Smooth muscle cell (in vitro differentiated cells): ENCODE measurements around the gene MISP. TPM values are rescaled to one million over a fixed set of nuclear protein-coding genes. Genes with fewer than 3 reads are reported as not detected.

Source experiments
- DNase-seq: peaks from one replicate; lab custom pipeline; 2025; ENCODE audit not compliant: unreplicated experiment; lab: John Stamatoyannopoulos, UW
- H2AFZ ChIP-seq: fragments of 200-600 bp; sonication (generic); 2 replicates; pipeline ENCODE4 v1.6.0; 2016; ENCODE audit warnings: antibody characterized with exemption, low read depth, mild to moderate bottlenecking
- H3F3A ChIP-seq: fragments of 200-600 bp; sonication (generic); 2 replicates; pipeline ENCODE4 v1.6.0; 2017; ENCODE audit warnings: antibody characterized with exemption, low read depth
- H3K27ac ChIP-seq: fragments of 200-600 bp; sonication (generic); 2 replicates; pipeline ENCODE4 v1.5.1; 2016; ENCODE audit warnings: low read depth, mild to moderate bottlenecking
- H3K27me3 ChIP-seq: fragments of 200-600 bp; sonication (generic); 2 replicates; pipeline ENCODE4 v1.6.1; 2016; ENCODE audit warnings: low read depth, mild to moderate bottlenecking
- H3K36me3 ChIP-seq: fragments of 200-600 bp; sonication (generic); 2 replicates; pipeline ENCODE4 v1.5.1; 2016; ENCODE audit warnings: low read depth
- H3K4me1 ChIP-seq: fragments of 200-600 bp; sonication (generic); 2 replicates; pipeline ENCODE4 v1.5.1; 2016; ENCODE audit warnings: low read depth
- H3K4me2 ChIP-seq: fragments of 200-600 bp; sonication (generic); 2 replicates; pipeline ENCODE4 v1.6.0; 2016; ENCODE audit warnings: mild to moderate bottlenecking
- H3K4me3 ChIP-seq: fragments of 200-600 bp; sonication (generic); 2 replicates; pipeline ENCODE4 v1.5.1; 2016; ENCODE audit warnings: mild to moderate bottlenecking
- H3K79me2 ChIP-seq: fragments of 200-600 bp; sonication (generic); 2 replicates; pipeline ENCODE4 v1.6.0; 2016; ENCODE audit warnings: low read depth, mild to moderate bottlenecking
- H3K9ac ChIP-seq: fragments of 200-600 bp; sonication (generic); 2 replicates; pipeline ENCODE4 v1.6.0; 2016; ENCODE audit warnings: low read depth
- H3K9me3 ChIP-seq: fragments of 200-600 bp; sonication (generic); replicated peaks from 2 replicates; pipeline ENCODE4 v1.5.1; 2016; ENCODE audit warnings: low read depth
- H4K20me1 ChIP-seq: fragments of 200-600 bp; sonication (generic); 2 replicates; pipeline ENCODE4 v1.6.0; 2016; ENCODE audit warnings: low read depth
- CTCF ChIP-seq: fragments of 200-600 bp; sonication (generic); IDR thresholded peaks from 2 replicates; pipeline ENCODE4 v1.5.1; 2017; ENCODE audit warnings: borderline replicate concordance, mild to moderate bottlenecking, antibody characterized with exemption; ENCODE audit not compliant: insufficient read depth, poor library complexity, severe bottlenecking
- WGBS: methylation state at CpG from one replicate; pipeline ENCODE4 v1.1.7; 2016; ENCODE audit warnings: low lambda C conversion rate; 5-methylcytosine and 5-hydroxymethylcytosine counted together
- polyA plus RNA-seq: library from polyadenylated mRNA; unstranded; fragments of >200 nt; fragmentation: Nextera tagmentation; extraction: Ambion mirVana; gene quantifications from 2 replicates; pipeline ENCODE4 v1.2.1, GENCODE V29; 2016
- total RNA-seq: library from RNA; depleted of rRNA; stranded (reverse); fragments of >200 nt; gene quantifications from 2 replicates; pipeline ENCODE4 v1.2.3, GENCODE V29; 2014

MISP gene
- total and polyA plus RNA-seq, 2 experiments from 2014 or later = 1.2 to 1.7 TPM

- Histone ChIP-seq H3K9ac (peak overlapping the region; percentile 19), H3K4me3 (peak overlapping the region; percentile 42), H3K79me2 (no peaks in the 10 kb centered on the region), H2AFZ (peak overlapping the region; percentile 86), H3F3A (no peaks in the 10 kb centered on the region), H3K27ac (no peak overlapping the region), H3K4me2 (peak overlapping the region; percentile 82), H4K20me1 (no peaks in the 10 kb centered on the region), H3K4me1 (peaks cover 15% of the 10 kb centered on the region), H3K9me3 (no peaks in the 10 kb centered on the region), H3K36me3 (no peaks in the 10 kb centered on the region), H3K27me3 (no peaks in the 10 kb centered on the region)
- no peak for DNase-seq
- 17% methylated on average over 29 of the region's 29 CpGs for WGBS
- TF ChIP-seq CTCF = no peak
Measured at GRCh38 chr19:782185-782877, 31.4 kb downstream of the MISP start.

- Histone ChIP-seq H3K27me3 (no peaks in the 10 kb centered on the region), H3K4me2 (peak overlapping the region; percentile 82), H3K9ac (peak overlapping the region; percentile 19), H3F3A (no peaks in the 10 kb centered on the region), H3K36me3 (no peaks in the 10 kb centered on the region), H3K79me2 (no peaks in the 10 kb centered on the region), H4K20me1 (no peaks in the 10 kb centered on the region), H3K27ac (no peak overlapping the region), H3K4me3 (peak overlapping the region; percentile 42), H2AFZ (peak overlapping the region; percentile 86), H3K4me1 (peaks cover 15% of the 10 kb centered on the region), H3K9me3 (no peaks in the 10 kb centered on the region)
- WGBS = 52% methylated on average over 30 of the region's 30 CpGs
- TF ChIP-seq CTCF = no peak
- no peak for DNase-seq
Measured at GRCh38 chr19:782878-783668, 32.2 kb downstream of the MISP start.

- no peak overlapping the region for H2AFZ ChIP-seq
- no peaks in the 10 kb centered on the region for H3K9me3 ChIP-seq
- no peak overlapping the region for H3K27ac ChIP-seq
- no peak overlapping the region for H3K4me3 ChIP-seq
- H3K36me3 ChIP-seq = no peaks in the 10 kb centered on the region
- 94% methylated on average over 13 of the region's 13 CpGs for WGBS
- no peaks in the 10 kb centered on the region for H4K20me1 ChIP-seq
- H3K4me2 ChIP-seq = no peak overlapping the region
- H3K4me1 ChIP-seq = peaks cover 26% of the 10 kb centered on the region
- no peak for DNase-seq
- H3K79me2 ChIP-seq = no peaks in the 10 kb centered on the region
- no peaks in the 10 kb centered on the region for H3F3A ChIP-seq
- H3K9ac ChIP-seq = no peak overlapping the region
- TF ChIP-seq CTCF = no peak
- H3K27me3 ChIP-seq = no peaks in the 10 kb centered on the region
Measured at GRCh38 chr19:784541-784940, 33.6 kb downstream of the MISP start.
